Activated naive CD4-positive, alpha-beta T cell treated with anti-CD3 and anti-CD28 coated beads, Interleukin-2, amount 50 U/mL, for 24 hours (primary cell): Measurements from ENCODE around the gene PTPN4.
"Not testable (repeated sequence)": the region's sequence is repeated elsewhere in the genome, so short reads cannot be mapped to it uniquely, and the experiment has no call there.

ENCODE experiments used
- H3K27ac Mint-ChIP-seq: one replicate; pipeline ENCODE4 v1.8.0; 2021; ENCODE audit warnings: mild to moderate bottlenecking, mixed read lengths
- H3K27me3 Mint-ChIP-seq: one replicate; pipeline ENCODE4 v1.8.0; 2021; ENCODE audit warnings: mixed read lengths
- H3K36me3 Mint-ChIP-seq: one replicate; pipeline ENCODE4 v1.8.0; 2021; ENCODE audit warnings: mixed read lengths
- H3K4me1 Mint-ChIP-seq: one replicate; pipeline ENCODE4 v1.8.0; 2021; ENCODE audit warnings: mixed read lengths
- H3K4me3 Mint-ChIP-seq: one replicate; pipeline ENCODE4 v1.8.0; 2021; ENCODE audit warnings: mild to moderate bottlenecking, mixed read lengths
- H3K9me3 Mint-ChIP-seq: one replicate; pipeline ENCODE4 v1.8.0; 2021; ENCODE audit warnings: mixed read lengths

The PTPN4 gene

GRCh38 chr2:119801989-119802388 is 42.3 kb downstream of the PTPN4 start:
- peaks cover 89% of the 10 kb centered on the region for H3K4me1 Mint-ChIP-seq
- not testable (repeated sequence) for H3K4me3 Mint-ChIP-seq, H3K27ac Mint-ChIP-seq, H3K27me3 Mint-ChIP-seq, H3K36me3 Mint-ChIP-seq, H3K9me3 Mint-ChIP-seq

GRCh38 chr2:119803101-119803500 is 43.4 kb downstream of the PTPN4 start:
- peaks cover 8% of the 10 kb centered on the region for H3K36me3 Mint-ChIP-seq
- H3K4me3 Mint-ChIP-seq = no peak overlapping the region
- peaks cover 94% of the 10 kb centered on the region for H3K4me1 Mint-ChIP-seq
- no peaks in the 10 kb centered on the region for H3K27me3 Mint-ChIP-seq
- no peaks in the 10 kb centered on the region for H3K9me3 Mint-ChIP-seq
- H3K27ac Mint-ChIP-seq = no peak overlapping the region

GRCh38 chr2:119804409-119804808 is 44.7 kb downstream of the PTPN4 start:
- not testable (repeated sequence) for H3K9me3 Mint-ChIP-seq, H3K36me3 Mint-ChIP-seq, H3K27me3 Mint-ChIP-seq, H3K27ac Mint-ChIP-seq, H3K4me3 Mint-ChIP-seq
- H3K4me1 Mint-ChIP-seq = peaks cover 90% of the 10 kb centered on the region

- Mint-ChIP-seq H3K9me3 (no peaks in the 10 kb centered on the region), H3K27ac (peak overlapping the region; percentile 59), H3K36me3 (peaks cover 15% of the 10 kb centered on the region), H3K4me3 (no peak overlapping the region), H3K4me1 (peaks cover 65% of the 10 kb centered on the region), H3K27me3 (no peaks in the 10 kb centered on the region)
Measured at GRCh38 chr2:119808516-119809147, 48.9 kb downstream of the PTPN4 start.

GRCh38 chr2:119809339-119810048 is 49.8 kb downstream of the PTPN4 start:
- Mint-ChIP-seq H3K27me3 (no peaks in the 10 kb centered on the region), H3K4me3 (no peak overlapping the region), H3K36me3 (peaks cover 17% of the 10 kb centered on the region), H3K4me1 (peaks cover 66% of the 10 kb centered on the region), H3K27ac (peak overlapping the region; percentile 55), H3K9me3 (no peaks in the 10 kb centered on the region)

- Mint-ChIP-seq H3K4me1 (peaks cover 65% of the 10 kb centered on the region), H3K9me3 (no peaks in the 10 kb centered on the region), H3K4me3 (no peak overlapping the region), H3K36me3 (peaks cover 16% of the 10 kb centered on the region), H3K27ac (peak overlapping the region; percentile 55), H3K27me3 (no peaks in the 10 kb centered on the region)
Measured at GRCh38 chr2:119810049-119810630, 50.4 kb downstream of the PTPN4 start.

- Mint-ChIP-seq H3K4me3 (no peak overlapping the region), H3K36me3 (peaks cover 35% of the 10 kb centered on the region), H3K9me3 (peaks cover 6% of the 10 kb centered on the region), H3K4me1 (peaks cover 42% of the 10 kb centered on the region), H3K27ac (no peak overlapping the region), H3K27me3 (no peaks in the 10 kb centered on the region)
Measured at GRCh38 chr2:119814216-119814615, 54.5 kb downstream of the PTPN4 start.

- peak overlapping the region; percentile 84 for H3K27ac Mint-ChIP-seq
- H3K4me1 Mint-ChIP-seq = peaks cover 64% of the 10 kb centered on the region
- H3K27me3 Mint-ChIP-seq = no peaks in the 10 kb centered on the region
- no peak overlapping the region for H3K4me3 Mint-ChIP-seq
- peaks cover 23% of the 10 kb centered on the region for H3K36me3 Mint-ChIP-seq
- peaks cover 6% of the 10 kb centered on the region for H3K9me3 Mint-ChIP-seq
Measured at GRCh38 chr2:119818792-119819191, 59.1 kb downstream of the PTPN4 start.

GRCh38 chr2:119819846-119820245 is 60.1 kb downstream of the PTPN4 start:
- Mint-ChIP-seq H3K27me3 (no peaks in the 10 kb centered on the region), H3K9me3 (peaks cover 6% of the 10 kb centered on the region), H3K4me1 (peaks cover 61% of the 10 kb centered on the region), H3K4me3 (no peak overlapping the region), H3K27ac (no peak overlapping the region), H3K36me3 (peaks cover 21% of the 10 kb centered on the region)

- Mint-ChIP-seq H3K27ac (no peak overlapping the region), H3K4me1 (peaks cover 57% of the 10 kb centered on the region), H3K9me3 (peaks cover 6% of the 10 kb centered on the region), H3K4me3 (no peak overlapping the region), H3K27me3 (no peaks in the 10 kb centered on the region), H3K36me3 (peaks cover 21% of the 10 kb centered on the region)
Measured at GRCh38 chr2:119820275-119820674, 60.6 kb downstream of the PTPN4 start.

GRCh38 chr2:119821266-119821665 is 61.5 kb downstream of the PTPN4 start:
- Mint-ChIP-seq H3K4me3 (peak overlapping the region; percentile 26), H3K9me3 (peaks cover 6% of the 10 kb centered on the region), H3K4me1 (peaks cover 64% of the 10 kb centered on the region), H3K36me3 (peaks cover 16% of the 10 kb centered on the region), H3K27me3 (no peaks in the 10 kb centered on the region), H3K27ac (peak overlapping the region; percentile 72)

GRCh38 chr2:119823734-119824334 is 64.1 kb downstream of the PTPN4 start:
- Mint-ChIP-seq H3K4me1 (peaks cover 73% of the 10 kb centered on the region), H3K27ac (peak overlapping the region; percentile 70), H3K27me3 (no peaks in the 10 kb centered on the region), H3K4me3 (peak overlapping the region; percentile 36), H3K9me3 (no peaks in the 10 kb centered on the region), H3K36me3 (peaks cover 4% of the 10 kb centered on the region)

GRCh38 chr2:119826370-119826961 is 66.7 kb downstream of the PTPN4 start:
- Mint-ChIP-seq H3K27me3 (no peaks in the 10 kb centered on the region), H3K27ac (no peak overlapping the region), H3K9me3 (no peaks in the 10 kb centered on the region), H3K4me1 (peaks cover 66% of the 10 kb centered on the region), H3K36me3 (peaks cover 14% of the 10 kb centered on the region), H3K4me3 (no peak overlapping the region)

GRCh38 chr2:119827866-119828507 is 68.3 kb downstream of the PTPN4 start:
- Mint-ChIP-seq H3K4me1 (peaks cover 66% of the 10 kb centered on the region), H3K27ac (no peak overlapping the region)

GRCh38 chr2:119836455-119837142 is 76.9 kb downstream of the PTPN4 start:
- Mint-ChIP-seq H3K4me1 (peaks cover 78% of the 10 kb centered on the region), H3K9me3 (no peaks in the 10 kb centered on the region), H3K36me3 (peaks cover 12% of the 10 kb centered on the region), H3K27ac (no peak overlapping the region), H3K4me3 (no peak overlapping the region), H3K27me3 (no peaks in the 10 kb centered on the region)

More at GRCh38 chr2:119827866-119828507, 68.3 kb downstream of the PTPN4 start:
- Mint-ChIP-seq H3K9me3 (no peaks in the 10 kb centered on the region), H3K27me3 (no peaks in the 10 kb centered on the region), H3K36me3 (peaks cover 20% of the 10 kb centered on the region), H3K4me3 (no peak overlapping the region)
